ENCODE results near the gene STAT5B.

- TF ChIP-seq POLR2AphosphoS5 (IDR thresholded peaks at IDR 0.05; ENCODE audit: low read depth, low read length) (no peak), SIN3A (IDR thresholded peaks at IDR 0.05; ENCODE audit: borderline replicate concordance, insufficient read depth, low read length) (no peak)
These were observed 32.3 kb upstream of the STAT5B start for GRCh38 chr17:42308446-42308845.
